DOHH2 (cell line): ENCODE measurements around the gene TRIM58.

Source experiments
- H3F3A ChIP-seq: fragments of 200-600 bp; sonication (generic), shearing (Covaris generic); 2 replicates; pipeline ENCODE4 v1.6.0; 2016; ENCODE audit warnings: antibody characterized with exemption, mild to moderate bottlenecking; ENCODE audit not compliant: control insufficient read depth, insufficient read depth
- H3K27ac ChIP-seq: fragments of 200-600 bp; sonication (generic); 2 replicates; pipeline ENCODE4 v1.5.1; 2014; ENCODE audit warnings: low read depth, mild to moderate bottlenecking, low read length, moderate library complexity
- H3K27me3 ChIP-seq: fragments of 200-600 bp; sonication (generic); 2 replicates; pipeline ENCODE4 v1.6.1; 2014; ENCODE audit warnings: mild to moderate bottlenecking, low read length, mixed read lengths; ENCODE audit not compliant: control insufficient read depth
- H3K36me3 ChIP-seq: fragments of 200-600 bp; sonication (generic); 2 replicates; pipeline ENCODE4 v1.6.1; 2014; ENCODE audit warnings: mild to moderate bottlenecking, low read length, moderate library complexity, mixed read lengths; ENCODE audit not compliant: control insufficient read depth
- H3K4me1 ChIP-seq: fragments of 200-600 bp; sonication (generic); 2 replicates; pipeline ENCODE4 v1.6.1; 2014; ENCODE audit warnings: mild to moderate bottlenecking, low read length, mixed read lengths; ENCODE audit not compliant: control insufficient read depth
- H3K4me2 ChIP-seq: fragments of 200-600 bp; sonication (generic); 2 replicates; pipeline ENCODE4 v1.6.0; 2014; ENCODE audit warnings: mild to moderate bottlenecking, low read length, moderate library complexity
- H3K4me3 ChIP-seq: fragments of 200-600 bp; sonication (generic); 2 replicates; pipeline ENCODE4 v1.5.1; 2014; ENCODE audit warnings: mild to moderate bottlenecking, low read length, mixed read lengths
- H3K79me2 ChIP-seq: fragments of 200-600 bp; sonication (generic); 2 replicates; pipeline ENCODE4 v1.6.1; 2014; ENCODE audit warnings: mild to moderate bottlenecking, low read length, mixed read lengths; ENCODE audit not compliant: control insufficient read depth
- H3K9me2 ChIP-seq: fragments of 200-600 bp; sonication (generic); replicated peaks from 2 replicates; pipeline ENCODE4 v1.6.1; 2014; ENCODE audit warnings: mild to moderate bottlenecking, low read length, mixed read lengths; ENCODE audit not compliant: control insufficient read depth
- H3K9me3 ChIP-seq: fragments of 200-600 bp; sonication (generic); 2 replicates; pipeline ENCODE4 v1.6.1; 2014; ENCODE audit warnings: antibody characterized with exemption, low read length, mixed read lengths; ENCODE audit not compliant: control insufficient read depth, insufficient read depth
- H4K20me1 ChIP-seq: fragments of 200-600 bp; sonication (generic); 2 replicates; pipeline ENCODE4 v1.6.0; 2014; ENCODE audit warnings: low read depth, mild to moderate bottlenecking, antibody characterized with exemption, low read length, moderate library complexity; ENCODE audit not compliant: control insufficient read depth, insufficient read depth
- CTCF ChIP-seq: fragments of 200-600 bp; sonication (generic); IDR thresholded peaks from one replicate; pipeline ENCODE4 v1.5.1; 2014; ENCODE audit warnings: antibody characterized with exemption, mild to moderate bottlenecking, low read depth, low read length; ENCODE audit not compliant: poor library complexity, severe bottlenecking
- EZH2phosphoT487 ChIP-seq: fragments of 200-600 bp; sonication (generic); IDR thresholded peaks from 2 replicates; pipeline ENCODE4 v1.6.1; 2017; ENCODE audit warnings: borderline replicate concordance, mild to moderate bottlenecking, antibody characterized with exemption, low read length, moderate library complexity, mixed read lengths

Gene TRIM58

GRCh38 chr1:247845693-247846017 lies 11.3 kb upstream of the TRIM58 start:
- Histone ChIP-seq H3K4me3 (no peak overlapping the region), H3K27me3 (no peaks in the 10 kb centered on the region), H3K27ac (no peak overlapping the region), H3K4me1 (no peaks in the 10 kb centered on the region), H3F3A (no peaks in the 10 kb centered on the region), H3K79me2 (no peaks in the 10 kb centered on the region), H3K9me3 (no peaks in the 10 kb centered on the region), H3K4me2 (no peak overlapping the region), H3K9me2 (no peaks in the 10 kb centered on the region), H3K36me3 (no peaks in the 10 kb centered on the region), H4K20me1 (no peaks in the 10 kb centered on the region)
- TF ChIP-seq CTCF (no peak), EZH2phosphoT487 (no peak)

- H3K9me2 ChIP-seq, result no peaks in the 10 kb centered on the region
- H3K36me3 ChIP-seq, result no peaks in the 10 kb centered on the region
- no peak overlapping the region for H3K27ac ChIP-seq
- H3K79me2 ChIP-seq, result no peaks in the 10 kb centered on the region
- TF ChIP-seq CTCF (no peak), EZH2phosphoT487 (no peak)
- no peaks in the 10 kb centered on the region for H3K27me3 ChIP-seq
- no peaks in the 10 kb centered on the region for H3K9me3 ChIP-seq
- no peaks in the 10 kb centered on the region for H3K4me1 ChIP-seq
- no peak overlapping the region for H3K4me3 ChIP-seq
- H3F3A ChIP-seq, result no peaks in the 10 kb centered on the region
- H3K4me2 ChIP-seq, result no peak overlapping the region
- H4K20me1 ChIP-seq, result no peaks in the 10 kb centered on the region
These were observed 8.6 kb upstream of the TRIM58 start for GRCh38 chr1:247848346-247848745.

GRCh38 chr1:247849616-247850015 lies 7.4 kb upstream of the TRIM58 start:
- Histone ChIP-seq H3K27ac (no peak overlapping the region), H3K79me2 (no peaks in the 10 kb centered on the region), H4K20me1 (no peaks in the 10 kb centered on the region), H3K4me1 (no peaks in the 10 kb centered on the region), H3F3A (no peaks in the 10 kb centered on the region), H3K36me3 (no peaks in the 10 kb centered on the region), H3K9me3 (no peaks in the 10 kb centered on the region), H3K9me2 (no peaks in the 10 kb centered on the region), H3K4me3 (no peak overlapping the region), H3K27me3 (no peaks in the 10 kb centered on the region), H3K4me2 (no peak overlapping the region)
- TF ChIP-seq EZH2phosphoT487 (no peak), CTCF (no peak)
